ENCODE results near the gene MPZL3.

MPZL3 gene

GRCh38 chr11:118275176-118275575 is 23.0 kb upstream of the MPZL3 start:
- no peak overlapping the region for H3K14ac ChIP-seq (ENCODE audit: low read length in 2 of 2)
- 82% methylated on average over 4 of the region's 4 CpGs for WGBS
- no peak overlapping the region for H2BK120ac ChIP-seq (ENCODE audit: low read depth, low read length)
- no peak overlapping the region for H4K8ac ChIP-seq (ENCODE audit: low read length)
- H2BK5ac ChIP-seq (ENCODE audit: low read depth, low read length, poor library complexity, severe bottlenecking), result no peak overlapping the region
- H3K4ac ChIP-seq (ENCODE audit: low read depth in 1 of 2, low read length in 2 of 2), result no peak overlapping the region
- H3K79me1 ChIP-seq (replicated peaks; ENCODE audit: low read length, poor library complexity, severe bottlenecking), result no peaks in the 10 kb centered on the region
- H3K9ac ChIP-seq (ENCODE audit: low read length), result no peak overlapping the region
- peaks cover 20 to 26% of the 10 kb centered on the region in 2 experiments for H3K27me3 ChIP-seq (ENCODE audit: control insufficient read depth in 1 of 2, insufficient read depth in 1 of 2, low read length in 2 of 2)
- no peaks in the 10 kb centered on the region for H3K36me3 ChIP-seq (ENCODE audit: control insufficient read depth in 1 of 2, insufficient read depth in 2 of 2, low read depth in 1 of 2, low read length in 2 of 2)
- DNase-seq, result no peak
- H3K27ac ChIP-seq (ENCODE audit: low read length, poor library complexity, severe bottlenecking), result no peak overlapping the region
- no peak overlapping the region for H3K23ac ChIP-seq (ENCODE audit: low read length in 2 of 2)
- H3K4me2 ChIP-seq (ENCODE audit: low read length, poor library complexity, severe bottlenecking), result no peak overlapping the region
- H3K18ac ChIP-seq (ENCODE audit: low read depth in 1 of 2, low read length in 2 of 2), result no peak overlapping the region
- H2AK5ac ChIP-seq (ENCODE audit: low read length, severe bottlenecking), result no peak overlapping the region
- H4K91ac ChIP-seq (ENCODE audit: low read length), result no peak overlapping the region
- no peak overlapping the region for H2AFZ ChIP-seq (ENCODE audit: low read depth, low read length)
- H3K9me3 ChIP-seq (ENCODE audit: control insufficient read depth, low read length), result no peaks in the 10 kb centered on the region
- no peak overlapping the region for H3K4me3 ChIP-seq (ENCODE audit: insufficient read depth in 1 of 2, low read depth in 1 of 2, low read length in 2 of 2)
- H2BK12ac ChIP-seq (ENCODE audit: low read length in 2 of 2), result no peak overlapping the region
- no peak overlapping the region for H2BK15ac ChIP-seq (ENCODE audit: low read depth, poor library complexity, severe bottlenecking)
- H3K4me1 ChIP-seq (ENCODE audit: control insufficient read depth, insufficient read depth, low read depth, low read length), result peaks cover 2% of the 10 kb centered on the region

- Histone ChIP-seq H3K4me3 (ENCODE audit: insufficient read depth in 1 of 2, low read depth in 1 of 2, low read length in 2 of 2) (no peak overlapping the region), H3K18ac (ENCODE audit: low read depth in 1 of 2, low read length in 2 of 2) (no peak overlapping the region), H3K4me1 (ENCODE audit: control insufficient read depth, insufficient read depth, low read depth, low read length) (peaks cover 2% of the 10 kb centered on the region), H3K14ac (ENCODE audit: low read length in 2 of 2) (no peak overlapping the region), H2BK5ac (ENCODE audit: low read depth, low read length, poor library complexity, severe bottlenecking) (no peak overlapping the region), H3K79me1 (replicated peaks; ENCODE audit: low read length, poor library complexity, severe bottlenecking) (no peaks in the 10 kb centered on the region), H3K27ac (ENCODE audit: low read length, poor library complexity, severe bottlenecking) (no peak overlapping the region), H2AK5ac (ENCODE audit: low read length, severe bottlenecking) (no peak overlapping the region), H3K4ac (ENCODE audit: low read depth in 1 of 2, low read length in 2 of 2) (no peak overlapping the region), H3K9me3 (ENCODE audit: control insufficient read depth, low read length) (no peaks in the 10 kb centered on the region), H3K27me3 (ENCODE audit: control insufficient read depth in 1 of 2, insufficient read depth in 1 of 2, low read length in 2 of 2) (peaks cover 25 to 31% of the 10 kb centered on the region in 2 experiments), H2BK15ac (ENCODE audit: low read depth, poor library complexity, severe bottlenecking) (no peak overlapping the region), H2BK12ac (ENCODE audit: low read length in 2 of 2) (no peak overlapping the region), H3K23ac (ENCODE audit: low read length in 2 of 2) (no peak overlapping the region), H2BK120ac (ENCODE audit: low read depth, low read length) (no peak overlapping the region), H4K8ac (ENCODE audit: low read length) (no peak overlapping the region), H4K91ac (ENCODE audit: low read length) (no peak overlapping the region), H3K9ac (ENCODE audit: low read length) (no peak overlapping the region), H3K36me3 (ENCODE audit: control insufficient read depth in 1 of 2, insufficient read depth in 2 of 2, low read depth in 1 of 2, low read length in 2 of 2) (no peaks in the 10 kb centered on the region), H3K4me2 (ENCODE audit: low read length, poor library complexity, severe bottlenecking) (no peak overlapping the region), H2AFZ (ENCODE audit: low read depth, low read length) (no peak overlapping the region)
- no CpG with 5 or more reads among the region's 2 CpGs for WGBS
- no peak for DNase-seq
These were observed 22.0 kb upstream of the MPZL3 start for GRCh38 chr11:118274186-118274585.

- Histone ChIP-seq H2BK12ac (ENCODE audit: low read length in 2 of 2) (no peak overlapping the region), H2AFZ (ENCODE audit: low read depth, low read length) (no peak overlapping the region), H3K27me3 (ENCODE audit: control insufficient read depth in 1 of 2, insufficient read depth in 1 of 2, low read length in 2 of 2) (peaks cover 37 to 38% of the 10 kb centered on the region in 2 experiments), H2BK120ac (ENCODE audit: low read depth, low read length) (no peak overlapping the region), H2BK5ac (ENCODE audit: low read depth, low read length, poor library complexity, severe bottlenecking) (no peak overlapping the region), H3K36me3 (ENCODE audit: control insufficient read depth in 1 of 2, insufficient read depth in 2 of 2, low read depth in 1 of 2, low read length in 2 of 2) (no peaks in the 10 kb centered on the region), H3K4me1 (ENCODE audit: control insufficient read depth, insufficient read depth, low read depth, low read length) (no peaks in the 10 kb centered on the region), H3K9ac (ENCODE audit: low read length) (no peak overlapping the region), H3K27ac (ENCODE audit: low read length, poor library complexity, severe bottlenecking) (no peak overlapping the region), H3K14ac (ENCODE audit: low read length in 2 of 2) (no peak overlapping the region), H3K18ac (ENCODE audit: low read depth in 1 of 2, low read length in 2 of 2) (no peak overlapping the region), H3K4me3 (ENCODE audit: insufficient read depth in 1 of 2, low read depth in 1 of 2, low read length in 2 of 2) (no peak overlapping the region), H2AK5ac (ENCODE audit: low read length, severe bottlenecking) (no peak overlapping the region), H3K4ac (ENCODE audit: low read depth in 1 of 2, low read length in 2 of 2) (no peak overlapping the region), H2BK15ac (ENCODE audit: low read depth, poor library complexity, severe bottlenecking) (no peak overlapping the region), H3K23ac (ENCODE audit: low read length in 2 of 2) (no peak overlapping the region), H3K4me2 (ENCODE audit: low read length, poor library complexity, severe bottlenecking) (no peak overlapping the region), H4K91ac (ENCODE audit: low read length) (no peak overlapping the region), H3K9me3 (ENCODE audit: control insufficient read depth, low read length) (no peaks in the 10 kb centered on the region), H3K79me1 (replicated peaks; ENCODE audit: low read length, poor library complexity, severe bottlenecking) (no peaks in the 10 kb centered on the region), H4K8ac (ENCODE audit: low read length) (no peak overlapping the region)
- DNase-seq, result no peak
- 44% methylated on average over 2 of the region's 2 CpGs for WGBS
These were observed 19.8 kb upstream of the MPZL3 start for GRCh38 chr11:118272001-118272400.

- H3K18ac ChIP-seq (ENCODE audit: low read depth in 1 of 2, low read length in 2 of 2), result no peak overlapping the region
- WGBS, result 86% methylated on average over 2 of the region's 4 CpGs
- H3K27ac ChIP-seq (ENCODE audit: low read length, poor library complexity, severe bottlenecking), result no peak overlapping the region
These were observed 15.3 kb upstream of the MPZL3 start for GRCh38 chr11:118267486-118267885.

More at GRCh38 chr11:118267486-118267885, 15.3 kb upstream of the MPZL3 start:
- Histone ChIP-seq H4K8ac (ENCODE audit: low read length) (no peak overlapping the region), H3K4me2 (ENCODE audit: low read length, poor library complexity, severe bottlenecking) (no peak overlapping the region), H3K4ac (ENCODE audit: low read depth in 1 of 2, low read length in 2 of 2) (no peak overlapping the region), H2BK15ac (ENCODE audit: low read depth, poor library complexity, severe bottlenecking) (no peak overlapping the region), H3K4me1 (ENCODE audit: control insufficient read depth, insufficient read depth, low read depth, low read length) (peaks cover 2% of the 10 kb centered on the region), H3K27me3 (ENCODE audit: control insufficient read depth in 1 of 2, insufficient read depth in 1 of 2, low read length in 2 of 2) (peaks cover 61 to 63% of the 10 kb centered on the region in 2 experiments), H2BK12ac (ENCODE audit: low read length in 2 of 2) (no peak overlapping the region), H2BK5ac (ENCODE audit: low read depth, low read length, poor library complexity, severe bottlenecking) (no peak overlapping the region), H3K9ac (ENCODE audit: low read length) (no peak overlapping the region), H3K79me1 (replicated peaks; ENCODE audit: low read length, poor library complexity, severe bottlenecking) (no peaks in the 10 kb centered on the region), H3K23ac (ENCODE audit: low read length in 2 of 2) (no peak overlapping the region), H2AFZ (ENCODE audit: low read depth, low read length) (no peak overlapping the region), H2BK120ac (ENCODE audit: low read depth, low read length) (no peak overlapping the region), H3K36me3 (ENCODE audit: control insufficient read depth in 1 of 2, insufficient read depth in 2 of 2, low read depth in 1 of 2, low read length in 2 of 2) (no peaks in the 10 kb centered on the region), H4K91ac (ENCODE audit: low read length) (no peak overlapping the region), H3K9me3 (ENCODE audit: control insufficient read depth, low read length) (no peaks in the 10 kb centered on the region), H3K4me3 (ENCODE audit: insufficient read depth in 1 of 2, low read depth in 1 of 2, low read length in 2 of 2) (no peak overlapping the region), H2AK5ac (ENCODE audit: low read length, severe bottlenecking) (no peak overlapping the region), H3K14ac (ENCODE audit: low read length in 2 of 2) (no peak overlapping the region)
- no peak for DNase-seq

All from mesenchymal stem cell (in vitro differentiated cells and primary cell).